ENCODE measurements around the gene C1orf210. TPM values are rescaled to one million over a fixed set of nuclear protein-coding genes. Genes with fewer than 3 reads are reported as not detected.

The C1orf210 gene
- total RNA-seq, result under 1 TPM in 6 of 8 experiments, not detected in 2; 0.11 to 0.66 (median 0.36) TPM

DNA sequence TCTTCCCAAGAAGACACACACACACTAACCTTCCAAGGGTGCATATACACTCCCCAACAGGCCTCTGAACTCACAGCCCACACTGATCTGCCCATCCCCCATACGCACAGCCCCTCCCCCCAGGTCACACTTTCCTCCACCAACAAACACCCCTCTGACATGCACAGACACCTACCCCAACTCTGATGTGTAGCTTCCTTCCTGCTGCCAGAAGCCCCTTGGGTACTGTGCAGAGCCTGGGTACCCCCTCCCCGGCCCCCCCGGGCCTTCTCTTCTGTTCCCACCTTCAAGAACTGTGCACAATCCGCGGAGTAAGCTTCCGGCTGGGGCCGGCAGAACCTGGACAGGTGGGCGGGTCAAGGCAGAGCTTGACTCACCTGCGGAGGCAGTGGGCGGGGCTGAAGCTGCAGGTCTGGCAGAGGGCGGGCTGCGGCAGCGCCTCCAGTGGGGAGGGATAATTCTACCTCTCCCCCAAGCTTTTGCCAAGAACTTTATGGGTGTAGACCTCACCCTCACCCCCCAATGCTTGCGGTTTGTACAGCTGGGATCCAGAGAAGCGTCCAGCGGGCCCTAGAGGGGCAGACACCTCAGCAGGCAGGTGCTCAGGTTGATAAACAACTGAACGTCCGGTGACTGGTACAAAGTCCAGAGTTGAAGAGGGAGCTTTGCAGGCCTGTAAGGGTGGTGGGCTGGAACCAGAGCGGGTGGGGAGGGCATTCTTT is at the start of gene C1orf210:
TSS of gene C1orf210 (minus strand) at position 313 of the 722 bp plus-strand sequence. CDS start 2,311 bp downstream, outside the sequence.
- in situ Hi-C loops (cut with MboI; ENCODE audit: low pct_unique_long_range_greater_than_20kb in 2 of 9, low sequenced_read_pairs in 9 of 9, unreplicated experiment in 9 of 9), result no loop called here
- ATAC-seq (replicated peaks in 6 of 8), result peak in 3 of 8 experiments; percentile 7 to 16 (median 15)
- 70 to 95% (median 89%) methylated on average over 1 to 13 of the region's 19 CpGs; no CpG with 5 or more reads in 4 of the 10 experiments for WGBS, 10 experiments
- no peak within 1 kb of the TSS for H3K27ac ChIP-seq
- no peak within 1 kb of the TSS for H3K4me3 ChIP-seq
- H3K4me1 ChIP-seq (replicated peaks in 1 of 2), result peaks cover 12 to 13% of the 10 kb centered on the region in 2 donors

DNA sequence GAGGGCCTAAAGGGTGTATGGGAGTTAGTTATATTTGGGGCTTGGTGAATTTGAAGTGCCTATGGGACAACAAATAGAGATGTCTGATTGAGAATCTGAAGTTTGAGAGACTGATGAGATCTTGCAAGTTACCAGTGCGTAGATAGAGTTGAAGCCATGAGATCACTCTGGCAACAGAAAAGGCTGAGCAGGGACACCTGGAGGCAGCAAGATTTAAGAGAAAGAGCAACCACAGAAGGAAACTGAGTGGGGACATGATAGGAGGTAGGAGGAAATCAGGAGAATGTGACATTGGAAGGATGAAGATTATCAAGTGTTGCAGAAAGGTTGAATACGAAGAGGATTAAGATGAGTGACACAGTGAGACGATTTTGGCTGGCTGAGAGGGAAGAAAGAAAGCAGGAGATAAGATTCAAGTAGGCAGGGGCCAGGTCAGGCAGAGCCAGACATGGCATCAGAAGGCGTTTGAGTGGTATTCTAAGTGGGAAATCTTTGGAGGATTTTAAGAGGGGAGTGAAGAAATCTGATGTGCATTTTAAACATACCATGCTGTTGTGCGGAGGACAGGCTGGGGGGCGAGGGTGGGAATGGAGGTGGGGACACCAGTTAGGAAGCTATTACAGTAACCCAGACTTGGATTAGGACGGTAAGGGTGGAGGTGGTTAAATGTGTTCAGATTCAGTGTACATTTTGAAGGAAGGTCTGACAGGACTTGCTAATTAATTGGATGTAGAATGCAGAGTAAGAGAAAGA is 49.2 kb upstream of the C1orf210 start:
- no peak for ATAC-seq (replicated peaks in 6 of 8)
- in situ Hi-C loops (cut with MboI; ENCODE audit: low pct_unique_long_range_greater_than_20kb in 2 of 9, low sequenced_read_pairs in 9 of 9, unreplicated experiment in 9 of 9), result no loop called here
- Histone ChIP-seq H3K4me1 (replicated peaks in 1 of 2) (peaks cover 0 to 2% of the 10 kb centered on the region in 2 donors), H3K4me3 (no peak overlapping the region), H3K27ac (no peak overlapping the region)
- 27 to 94% (median 74%) methylated on average over 2 to 7 of the region's 7 CpGs for WGBS, 10 experiments

DNA sequence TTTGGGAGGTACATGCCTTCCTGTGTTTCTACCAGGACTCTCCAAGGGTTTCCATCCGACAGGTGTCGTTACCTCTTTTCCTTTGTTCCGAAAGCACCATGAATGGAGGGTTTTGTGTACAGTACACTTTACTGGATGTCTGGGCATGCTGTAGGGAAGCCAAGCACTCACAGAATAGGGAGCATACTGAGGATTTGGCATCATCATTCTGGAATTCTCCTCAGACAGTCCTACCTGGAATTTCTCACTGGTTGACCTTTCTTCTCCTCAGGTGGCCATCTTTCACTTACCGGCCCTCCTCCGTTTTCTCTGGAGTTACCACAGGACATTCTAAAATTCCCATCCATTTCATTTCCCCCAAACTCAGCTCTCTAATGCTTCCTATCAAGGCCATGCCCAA is 46.3 kb upstream of the C1orf210 start:
- WGBS, 10 experiments, result 93 to 100% (median 100%) methylated on average over 1 to 5 of the region's 5 CpGs; no CpG with 5 or more reads in 1 of the 10 experiments
- in situ Hi-C loops (cut with MboI; ENCODE audit: low pct_unique_long_range_greater_than_20kb in 2 of 9, low sequenced_read_pairs in 9 of 9, unreplicated experiment in 9 of 9), result no loop called here
- H3K27ac ChIP-seq, result no peak overlapping the region
- peaks cover 0 to 2% of the 10 kb centered on the region in 2 donors for H3K4me1 ChIP-seq (replicated peaks in 1 of 2)
- ATAC-seq (replicated peaks in 6 of 8), result no peak
- no peak overlapping the region for H3K4me3 ChIP-seq

DNA sequence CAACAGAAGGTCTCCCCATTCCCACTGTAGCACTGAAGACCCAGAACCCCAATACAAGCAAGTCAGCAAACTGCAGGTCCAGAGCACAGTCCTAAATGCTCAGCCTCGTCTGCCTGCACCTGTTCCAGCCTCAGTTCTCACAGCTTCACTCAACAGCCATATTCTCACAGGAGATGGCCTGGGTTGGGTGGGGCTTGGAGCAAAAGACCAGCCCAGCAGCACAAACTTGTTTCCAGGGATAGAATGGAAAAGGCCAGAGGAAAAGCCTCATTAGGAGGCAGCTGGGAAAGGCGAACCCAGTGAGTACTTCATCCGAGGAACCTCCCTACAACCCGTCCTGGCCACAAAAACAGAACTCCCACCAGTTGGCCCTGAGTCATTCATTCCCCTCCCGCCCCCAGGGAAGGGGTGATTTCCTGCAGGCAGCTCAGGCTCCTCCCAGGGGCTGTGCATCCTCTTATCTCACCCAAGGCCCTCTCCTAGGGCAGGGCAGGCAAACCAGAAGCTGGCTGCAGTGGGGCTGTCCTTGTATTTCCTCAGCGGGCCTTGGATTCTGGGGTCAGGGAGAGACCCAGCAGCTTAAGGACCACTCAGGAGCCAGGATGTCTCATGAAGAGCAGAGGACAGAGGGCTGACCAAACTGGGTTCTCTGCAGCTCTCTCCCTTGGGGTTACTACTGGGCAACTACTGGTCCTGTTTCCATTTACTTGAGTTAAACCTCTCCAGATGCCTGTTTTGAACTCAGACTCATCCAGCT is 44.8 kb upstream of the C1orf210 start:
- 0 to 100% (median 58%) methylated on average over 1 to 5 of the region's 6 CpGs; no CpG with 5 or more reads in 3 of the 10 experiments for WGBS, 10 experiments

DNA sequence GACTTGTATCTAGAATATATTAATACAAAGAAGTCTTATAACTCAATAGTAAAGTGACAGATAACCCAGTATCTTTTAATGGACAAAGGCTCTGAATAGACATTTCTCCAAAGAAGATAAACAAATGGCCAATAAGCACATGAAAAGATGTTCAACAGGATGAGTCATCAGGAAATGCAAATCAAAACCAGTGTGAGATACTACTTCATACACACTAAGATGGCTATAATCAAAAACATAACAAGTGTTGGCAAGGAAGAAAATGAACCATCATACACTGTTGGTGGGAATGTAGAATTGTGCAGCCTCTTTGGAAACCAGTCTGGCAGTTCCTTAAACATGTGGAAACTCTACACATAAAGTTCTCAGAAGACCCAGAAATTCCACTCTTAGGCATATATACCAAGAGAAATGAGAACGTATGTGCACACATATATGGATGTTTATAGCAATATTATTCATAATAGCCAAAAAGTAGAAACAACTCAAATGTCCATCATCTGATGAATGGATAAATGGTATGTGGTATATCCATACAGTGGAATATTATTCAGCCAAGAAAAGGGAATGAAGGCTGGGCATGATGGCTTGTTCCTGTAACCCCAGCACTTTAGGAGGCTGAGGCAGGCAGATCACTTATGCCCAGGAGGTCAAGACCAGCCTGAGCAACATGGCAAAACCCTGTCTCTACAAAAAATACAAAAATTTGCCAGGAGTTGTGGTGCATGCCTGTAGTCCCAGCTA is 42.3 kb upstream of the C1orf210 start:
- WGBS, 10 experiments, result 27 to 100% (median 100%) methylated on average over 1 of the region's 1 CpG; no CpG with 5 or more reads in 2 of the 10 experiments

More for the DNA sequence above, 44.8 kb upstream of the C1orf210 start:
- no peak overlapping the region for H3K27ac ChIP-seq
- H3K4me3 ChIP-seq, result no peak overlapping the region
- in situ Hi-C loops (cut with MboI; ENCODE audit: low pct_unique_long_range_greater_than_20kb in 2 of 9, low sequenced_read_pairs in 9 of 9, unreplicated experiment in 9 of 9), result no loop called here
- peaks cover 0 to 2% of the 10 kb centered on the region in 2 donors for H3K4me1 ChIP-seq (replicated peaks in 1 of 2)
- peak in 6 of 8 experiments; percentile 15 to 99 (median 54) for ATAC-seq (replicated peaks in 6 of 8)

DNA sequence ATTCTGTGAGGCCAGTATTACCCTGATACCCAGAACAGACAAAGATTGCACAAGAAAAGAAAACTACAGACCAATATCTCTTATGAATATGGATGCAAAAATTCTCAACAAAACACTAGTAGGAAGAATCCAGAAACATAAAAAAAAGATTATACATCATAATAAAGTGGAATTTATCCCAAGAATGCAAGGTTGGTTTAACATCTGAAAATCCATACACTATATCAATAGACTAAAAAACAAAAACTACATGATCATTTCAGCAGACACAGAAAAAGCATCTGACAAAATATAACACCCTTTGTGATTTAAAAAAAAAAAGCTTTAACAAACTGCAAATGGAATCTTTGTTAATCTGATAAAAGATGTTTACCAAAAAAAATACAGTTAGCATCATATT is 40.0 kb upstream of the C1orf210 start:
- H3K27ac ChIP-seq, result no peak overlapping the region
- in situ Hi-C loops (cut with MboI; ENCODE audit: low pct_unique_long_range_greater_than_20kb in 2 of 9, low sequenced_read_pairs in 9 of 9, unreplicated experiment in 9 of 9), result no loop called here
- ATAC-seq (replicated peaks in 6 of 8), result no peak
- H3K4me3 ChIP-seq, result no peak overlapping the region
- no peaks in the 10 kb centered on the region for H3K4me1 ChIP-seq (replicated peaks in 1 of 2)

More for the DNA sequence above, 42.3 kb upstream of the C1orf210 start:
- Histone ChIP-seq H3K4me1 (replicated peaks in 1 of 2) (peaks cover 0 to 2% of the 10 kb centered on the region in 2 donors), H3K4me3 (no peak overlapping the region), H3K27ac (no peak overlapping the region)
- ATAC-seq (replicated peaks in 6 of 8), result peak in 1 of 8 experiments; percentile 14
- in situ Hi-C loops (cut with MboI; ENCODE audit: low pct_unique_long_range_greater_than_20kb in 2 of 9, low sequenced_read_pairs in 9 of 9, unreplicated experiment in 9 of 9), result no loop called here

DNA sequence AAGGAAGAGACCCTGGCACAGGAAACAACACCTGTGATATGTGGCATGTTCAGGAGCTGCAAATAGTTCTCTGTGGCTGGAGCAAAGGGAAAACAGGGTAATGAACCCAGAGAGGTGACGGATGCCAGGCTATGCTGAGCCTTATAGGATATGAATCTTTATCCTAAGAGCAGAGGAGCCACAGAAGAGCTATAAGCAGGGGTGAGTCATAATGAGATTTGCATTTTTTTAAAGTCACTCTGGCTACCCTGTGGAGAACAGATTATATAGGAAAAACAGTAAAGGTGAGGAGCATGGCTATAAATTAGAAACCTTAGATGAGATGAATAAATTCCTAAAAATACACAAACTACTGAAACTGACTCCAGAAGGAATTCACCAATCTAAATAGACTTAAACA is 39.4 kb upstream of the C1orf210 start:
- ATAC-seq (replicated peaks in 6 of 8), result no peak
- in situ Hi-C loops (cut with MboI; ENCODE audit: low pct_unique_long_range_greater_than_20kb in 2 of 9, low sequenced_read_pairs in 9 of 9, unreplicated experiment in 9 of 9), result no loop called here
- no peak overlapping the region for H3K4me3 ChIP-seq
- 57 to 100% (median 86%) methylated on average over 1 of the region's 1 CpG; no CpG with 5 or more reads in 2 of the 10 experiments for WGBS, 10 experiments
- no peak overlapping the region for H3K27ac ChIP-seq
- no peaks in the 10 kb centered on the region for H3K4me1 ChIP-seq (replicated peaks in 1 of 2)

DNA sequence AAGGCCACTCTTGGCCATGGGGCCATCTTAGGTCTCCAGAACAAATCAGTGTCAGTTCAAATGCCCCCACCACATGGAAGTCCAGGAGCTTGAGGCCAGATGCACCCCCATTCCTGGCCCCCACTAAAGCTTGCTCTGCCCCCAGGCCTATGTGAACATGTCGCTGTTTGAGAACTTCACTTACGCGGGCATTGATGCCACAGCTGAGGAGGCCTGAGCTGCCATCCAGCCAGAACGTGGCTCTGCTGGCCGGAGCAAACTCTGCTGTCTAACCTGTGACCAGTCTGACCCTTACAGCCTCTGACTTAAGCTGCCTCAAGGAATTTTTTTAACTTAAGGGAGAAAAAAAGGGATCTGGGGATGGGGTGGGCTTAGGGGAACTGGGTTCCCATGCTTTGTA is 37.1 kb upstream of the C1orf210 start:
- in situ Hi-C loops (cut with MboI; ENCODE audit: low pct_unique_long_range_greater_than_20kb in 2 of 9, low sequenced_read_pairs in 9 of 9, unreplicated experiment in 9 of 9), result no loop called here

DNA sequence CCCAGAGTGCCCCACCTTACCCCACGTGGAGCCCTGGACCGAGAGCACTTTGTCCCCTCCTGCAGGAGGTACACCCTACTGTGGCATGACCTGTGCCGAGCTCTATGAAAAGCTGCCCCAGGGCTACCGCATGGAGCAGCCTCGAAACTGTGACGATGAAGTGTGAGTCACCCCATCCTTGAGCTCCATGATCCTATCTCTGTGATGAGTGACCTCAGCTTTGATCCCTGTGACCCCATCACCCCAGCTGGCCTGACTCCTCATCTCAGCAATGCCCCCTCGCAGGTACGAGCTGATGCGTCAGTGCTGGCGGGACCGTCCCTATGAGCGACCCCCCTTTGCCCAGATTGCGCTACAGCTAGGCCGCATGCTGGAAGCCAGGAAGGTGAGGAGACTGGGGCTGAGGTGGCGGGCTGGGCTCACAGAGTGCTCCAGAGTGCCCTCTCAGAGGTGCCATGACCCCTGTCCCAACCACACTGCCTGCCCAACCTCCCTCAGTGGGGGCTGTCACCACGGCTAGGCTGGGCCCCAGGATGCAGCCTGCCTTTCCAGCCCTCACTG is 36.0 kb upstream of the C1orf210 start:
- in situ Hi-C loops (cut with MboI; ENCODE audit: low pct_unique_long_range_greater_than_20kb in 2 of 9, low sequenced_read_pairs in 9 of 9, unreplicated experiment in 9 of 9), result no loop called here
- 49 to 100% (median 89%) methylated on average over 2 to 9 of the region's 16 CpGs; no CpG with 5 or more reads in 6 of the 10 experiments for WGBS, 10 experiments
- H3K4me3 ChIP-seq, result no peak overlapping the region
- no peaks in the 10 kb centered on the region for H3K4me1 ChIP-seq (replicated peaks in 1 of 2)
- no peak for ATAC-seq (replicated peaks in 6 of 8)
- no peak overlapping the region for H3K27ac ChIP-seq

More for the DNA sequence above, 37.1 kb upstream of the C1orf210 start:
- 33 to 100% (median 90%) methylated on average over 2 to 4 of the region's 5 CpGs; no CpG with 5 or more reads in 5 of the 10 experiments for WGBS, 10 experiments
- ATAC-seq (replicated peaks in 6 of 8), result no peak
- Histone ChIP-seq H3K4me1 (replicated peaks in 1 of 2) (no peaks in the 10 kb centered on the region), H3K4me3 (no peak overlapping the region), H3K27ac (no peak overlapping the region)

DNA sequence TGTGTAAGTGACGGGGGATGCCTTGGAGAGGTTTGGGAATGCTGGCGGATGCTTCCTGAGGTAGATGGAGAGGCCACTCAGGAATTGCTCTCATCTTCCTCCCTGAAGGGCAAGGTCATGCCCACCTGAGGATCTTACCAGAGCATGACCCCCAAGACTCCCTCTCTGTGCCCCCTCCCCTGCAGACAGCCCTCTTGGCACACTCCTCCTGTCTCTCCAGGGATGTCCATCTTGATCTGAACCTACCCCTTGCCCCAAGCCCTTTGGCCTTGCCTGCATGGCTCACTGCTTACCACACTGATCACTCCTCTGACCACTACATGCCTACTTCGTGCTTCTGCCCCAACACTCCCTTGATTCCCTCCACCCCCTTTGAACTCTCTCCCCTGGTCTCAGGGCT is 34.4 kb upstream of the C1orf210 start:
- in situ Hi-C loops (cut with MboI; ENCODE audit: low pct_unique_long_range_greater_than_20kb in 2 of 9, low sequenced_read_pairs in 9 of 9, unreplicated experiment in 9 of 9), result no loop called here
- 80 to 100% (median 100%) methylated on average over 1 to 3 of the region's 3 CpGs; no CpG with 5 or more reads in 4 of the 10 experiments for WGBS, 10 experiments
- Histone ChIP-seq H3K4me3 (no peak overlapping the region), H3K27ac (no peak overlapping the region), H3K4me1 (replicated peaks in 1 of 2) (no peaks in the 10 kb centered on the region)
- ATAC-seq (replicated peaks in 6 of 8), result no peak

DNA sequence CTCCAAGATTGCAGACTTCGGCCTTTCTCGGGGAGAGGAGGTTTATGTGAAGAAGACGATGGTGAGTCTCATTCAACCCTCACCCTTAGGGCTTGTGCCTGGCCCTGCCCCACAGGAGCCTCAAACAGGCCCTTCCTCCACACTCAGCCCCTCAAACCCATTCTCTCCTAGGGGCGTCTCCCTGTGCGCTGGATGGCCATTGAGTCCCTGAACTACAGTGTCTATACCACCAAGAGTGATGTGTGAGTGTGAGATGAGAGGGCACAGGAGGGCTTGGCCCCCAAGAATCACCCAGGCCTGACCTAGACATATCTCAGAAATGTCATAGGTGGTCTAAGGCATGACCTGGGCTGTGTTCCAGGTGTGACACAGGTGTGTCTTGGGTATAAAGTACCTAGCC is 33.9 kb upstream of the C1orf210 start:
- no peak overlapping the region for H3K4me3 ChIP-seq
- H3K27ac ChIP-seq, result no peak overlapping the region
- in situ Hi-C loops (cut with MboI; ENCODE audit: low pct_unique_long_range_greater_than_20kb in 2 of 9, low sequenced_read_pairs in 9 of 9, unreplicated experiment in 9 of 9), result no loop called here
- no peaks in the 10 kb centered on the region for H3K4me1 ChIP-seq (replicated peaks in 1 of 2)
- ATAC-seq (replicated peaks in 6 of 8), result no peak
- WGBS, 10 experiments, result 80 to 100% (median 100%) methylated on average over 1 to 4 of the region's 5 CpGs; no CpG with 5 or more reads in 5 of the 10 experiments

DNA sequence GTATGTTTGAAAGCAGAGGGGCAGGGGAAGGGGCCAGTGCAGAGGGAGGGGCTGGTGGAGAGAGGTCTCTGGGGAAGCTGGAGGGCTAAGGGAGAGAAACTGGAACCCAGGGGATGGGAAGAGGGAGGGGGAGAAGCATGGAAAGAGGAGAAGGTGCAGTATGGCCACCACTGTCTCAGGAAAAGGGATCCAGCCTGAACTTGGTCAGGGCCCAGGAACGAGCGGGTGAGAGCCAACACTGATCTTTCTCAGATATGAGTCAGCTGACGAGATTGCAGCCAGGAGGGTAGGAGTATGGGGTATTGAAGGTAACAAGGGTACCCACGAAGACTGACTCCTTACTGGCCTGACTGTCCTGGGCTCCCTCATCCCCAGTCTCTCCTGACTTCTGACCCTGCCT is 33.5 kb upstream of the C1orf210 start:
- no peak for ATAC-seq (replicated peaks in 6 of 8)

More for the DNA sequence above, 33.5 kb upstream of the C1orf210 start:
- in situ Hi-C loops (cut with MboI; ENCODE audit: low pct_unique_long_range_greater_than_20kb in 2 of 9, low sequenced_read_pairs in 9 of 9, unreplicated experiment in 9 of 9), result no loop called here
- H3K4me3 ChIP-seq, result no peak overlapping the region
- H3K27ac ChIP-seq, result no peak overlapping the region
- WGBS, 10 experiments, result 0 to 100% (median 87%) methylated on average over 1 to 3 of the region's 4 CpGs; no CpG with 5 or more reads in 7 of the 10 experiments
- H3K4me1 ChIP-seq (replicated peaks in 1 of 2), result no peaks in the 10 kb centered on the region
